LNCaP clone FGC (cell line): Measurements from ENCODE around the gene FOXRED2.

Experiments used
- DNase-seq: peaks from one replicate; pipeline ENCODE4 v3.0.0-alpha.2; 2011; ENCODE audit warnings: low read depth
- H3K4me3 ChIP-seq: 2 replicates; pipeline ENCODE4 v1.5.1; 2011; ENCODE audit warnings: mild to moderate bottlenecking, low read depth, low read length, control low read depth
- TF ChIP-seq, protein P1 (sequence below): IDR thresholded peaks from 2 replicates; pipeline ENCODE4 v1.5.1; 2012; ENCODE audit warnings: mild to moderate bottlenecking; ENCODE audit not compliant: control insufficient read depth, insufficient read depth; ENCODE audit errors: extremely low read depth

Gene FOXRED2

GRCh38 chr22:36439481-36440271 lies 67.2 kb downstream of the FOXRED2 start:
- no peak overlapping the region for H3K4me3 ChIP-seq
- TF ChIP-seq, protein P1, sequence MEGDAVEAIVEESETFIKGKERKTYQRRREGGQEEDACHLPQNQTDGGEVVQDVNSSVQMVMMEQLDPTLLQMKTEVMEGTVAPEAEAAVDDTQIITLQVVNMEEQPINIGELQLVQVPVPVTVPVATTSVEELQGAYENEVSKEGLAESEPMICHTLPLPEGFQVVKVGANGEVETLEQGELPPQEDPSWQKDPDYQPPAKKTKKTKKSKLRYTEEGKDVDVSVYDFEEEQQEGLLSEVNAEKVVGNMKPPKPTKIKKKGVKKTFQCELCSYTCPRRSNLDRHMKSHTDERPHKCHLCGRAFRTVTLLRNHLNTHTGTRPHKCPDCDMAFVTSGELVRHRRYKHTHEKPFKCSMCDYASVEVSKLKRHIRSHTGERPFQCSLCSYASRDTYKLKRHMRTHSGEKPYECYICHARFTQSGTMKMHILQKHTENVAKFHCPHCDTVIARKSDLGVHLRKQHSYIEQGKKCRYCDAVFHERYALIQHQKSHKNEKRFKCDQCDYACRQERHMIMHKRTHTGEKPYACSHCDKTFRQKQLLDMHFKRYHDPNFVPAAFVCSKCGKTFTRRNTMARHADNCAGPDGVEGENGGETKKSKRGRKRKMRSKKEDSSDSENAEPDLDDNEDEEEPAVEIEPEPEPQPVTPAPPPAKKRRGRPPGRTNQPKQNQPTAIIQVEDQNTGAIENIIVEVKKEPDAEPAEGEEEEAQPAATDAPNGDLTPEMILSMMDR, result no peak
- no peak for DNase-seq
